ENCODE measurements around the gene DGKK. TPM values are rescaled to one million over a fixed set of nuclear protein-coding genes. Genes with fewer than 3 reads are reported as not detected.

DGKK gene
- total and polyA plus RNA-seq, 8 donors: 0.03 to 0.11 (median 0.07) TPM; not detected in 1

DNA sequence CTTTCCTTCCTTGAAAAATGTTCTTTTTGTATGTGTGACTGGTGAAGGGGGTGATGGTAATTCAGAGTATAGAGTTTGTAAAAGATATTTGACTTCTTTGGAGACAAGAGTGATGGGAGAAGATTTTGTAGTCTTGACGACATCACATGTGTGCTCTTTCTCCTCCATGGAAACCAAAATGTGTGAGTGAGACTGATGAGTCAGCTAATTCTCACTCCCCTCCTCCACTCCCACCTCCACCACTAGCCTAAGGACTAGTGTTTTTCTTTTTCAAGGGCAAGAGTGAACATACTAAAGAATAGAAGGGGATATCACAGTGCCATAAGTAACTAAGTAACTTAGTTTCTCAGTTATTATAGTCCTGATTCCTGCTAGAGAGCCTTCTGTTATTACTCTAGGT lies 14.0 kb upstream of the DGKK start:
- Histone ChIP-seq H3K27me3 (no peaks in the 10 kb centered on the region), H3K36me3 (no peaks in the 10 kb centered on the region), H3K9me3 (no peaks in the 10 kb centered on the region), H3K4me1 (no peaks in the 10 kb centered on the region), H3K4me3 (no peak overlapping the region), H3K27ac (no peak overlapping the region)
- DNase-seq (no peak), ATAC-seq (no peak)
- TF ChIP-seq, protein P1, sequence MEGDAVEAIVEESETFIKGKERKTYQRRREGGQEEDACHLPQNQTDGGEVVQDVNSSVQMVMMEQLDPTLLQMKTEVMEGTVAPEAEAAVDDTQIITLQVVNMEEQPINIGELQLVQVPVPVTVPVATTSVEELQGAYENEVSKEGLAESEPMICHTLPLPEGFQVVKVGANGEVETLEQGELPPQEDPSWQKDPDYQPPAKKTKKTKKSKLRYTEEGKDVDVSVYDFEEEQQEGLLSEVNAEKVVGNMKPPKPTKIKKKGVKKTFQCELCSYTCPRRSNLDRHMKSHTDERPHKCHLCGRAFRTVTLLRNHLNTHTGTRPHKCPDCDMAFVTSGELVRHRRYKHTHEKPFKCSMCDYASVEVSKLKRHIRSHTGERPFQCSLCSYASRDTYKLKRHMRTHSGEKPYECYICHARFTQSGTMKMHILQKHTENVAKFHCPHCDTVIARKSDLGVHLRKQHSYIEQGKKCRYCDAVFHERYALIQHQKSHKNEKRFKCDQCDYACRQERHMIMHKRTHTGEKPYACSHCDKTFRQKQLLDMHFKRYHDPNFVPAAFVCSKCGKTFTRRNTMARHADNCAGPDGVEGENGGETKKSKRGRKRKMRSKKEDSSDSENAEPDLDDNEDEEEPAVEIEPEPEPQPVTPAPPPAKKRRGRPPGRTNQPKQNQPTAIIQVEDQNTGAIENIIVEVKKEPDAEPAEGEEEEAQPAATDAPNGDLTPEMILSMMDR (IDR thresholded peaks at IDR 0.05): no peak
- intact Hi-C loops (cut with DNase I): no loop called here

DNA sequence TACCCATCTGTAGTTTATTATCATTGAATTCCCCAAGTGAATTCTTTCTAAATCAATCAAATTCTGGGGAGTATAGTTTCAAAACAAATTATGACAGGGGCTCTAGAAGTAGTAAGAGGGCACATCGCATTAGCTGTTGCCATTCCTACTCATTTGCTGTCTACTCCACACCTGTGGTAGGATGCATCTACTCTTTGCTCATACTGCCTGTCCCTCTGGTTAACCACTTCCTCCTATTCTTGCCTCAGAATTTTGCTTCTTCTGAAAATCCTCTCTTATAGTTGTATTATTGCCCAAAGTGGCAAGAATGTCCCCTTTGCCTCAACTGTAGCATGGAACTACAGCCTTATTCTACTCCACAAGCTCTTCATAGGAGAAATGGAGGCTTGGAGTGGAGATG lies 12.7 kb upstream of the DGKK start:
- Histone ChIP-seq H3K9me3 (no peaks in the 10 kb centered on the region), H3K36me3 (no peaks in the 10 kb centered on the region), H3K4me1 (no peaks in the 10 kb centered on the region), H3K4me3 (no peak overlapping the region), H3K27ac (peak overlapping the region in 1 of 2 donors; percentile 37), H3K27me3 (peaks cover 0 to under 1% of the 10 kb centered on the region in 2 donors)
- intact Hi-C loops (cut with DNase I): no loop called here
- ATAC-seq: no peak
- DNase-seq: no peak
- TF ChIP-seq, protein P1 (IDR thresholded peaks at IDR 0.05): no peak

DNA sequence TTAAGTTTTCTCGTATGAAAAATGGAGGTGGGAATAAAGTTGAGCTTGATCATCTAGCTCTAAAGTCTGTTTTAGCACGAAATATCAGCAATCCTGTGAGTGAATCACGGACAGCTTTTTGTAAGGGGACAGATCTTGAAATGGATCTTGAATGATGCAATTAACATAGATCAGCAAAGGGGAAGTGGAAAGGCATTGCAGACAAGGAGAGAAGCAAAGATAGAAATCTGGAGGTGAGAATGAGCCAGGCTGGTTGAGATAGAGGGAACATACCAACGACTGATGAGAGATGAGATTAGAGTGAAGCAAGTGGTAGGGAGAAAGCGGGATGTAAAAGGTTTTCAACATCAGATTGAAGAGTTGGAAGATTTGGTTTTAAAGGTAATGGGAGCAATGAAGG lies 4.6 kb upstream of the DGKK start:
- peaks cover 45 to 49% of the 10 kb centered on the region in 2 donors for H3K27me3 ChIP-seq
- H3K36me3 ChIP-seq: no peaks in the 10 kb centered on the region
- DNase-seq (no peak), ATAC-seq (no peak)
- no peaks in the 10 kb centered on the region for H3K4me1 ChIP-seq
- intact Hi-C loops (cut with DNase I): no loop called here
- H3K27ac ChIP-seq: no peak overlapping the region
- TF ChIP-seq, protein P1 (IDR thresholded peaks at IDR 0.05): no peak
- no peaks in the 10 kb centered on the region for H3K9me3 ChIP-seq
- H3K4me3 ChIP-seq: no peak overlapping the region

DNA sequence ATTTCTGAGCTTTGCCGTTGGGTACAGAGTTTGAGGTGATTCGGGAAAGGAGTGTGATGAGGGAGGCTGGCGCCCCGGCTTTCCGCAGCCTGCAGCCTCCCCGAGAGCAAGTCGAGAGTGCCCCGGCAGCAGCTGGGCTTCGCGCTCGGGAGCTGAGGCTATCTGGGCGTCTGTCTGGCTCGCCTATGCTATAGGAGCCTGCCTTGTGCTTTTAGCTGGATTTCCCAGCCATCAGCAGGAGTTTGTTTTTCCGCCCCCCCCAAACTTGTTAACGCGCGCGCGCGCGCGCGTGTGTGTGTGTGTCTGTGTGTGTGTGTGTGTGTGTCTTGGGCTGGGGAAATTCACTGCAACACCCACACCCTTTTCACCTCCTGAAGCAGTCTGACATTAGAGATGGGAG lies 765 bp upstream of the DGKK start:
- no peak overlapping the region for H3K27ac ChIP-seq
- no peak overlapping the region for H3K4me3 ChIP-seq
- no peaks in the 10 kb centered on the region for H3K36me3 ChIP-seq
- ATAC-seq (no peak), DNase-seq (peak in 1 of 4 donors; percentile 15)
- H3K4me1 ChIP-seq: no peaks in the 10 kb centered on the region
- no peaks in the 10 kb centered on the region for H3K9me3 ChIP-seq
- TF ChIP-seq, protein P1 (IDR thresholded peaks at IDR 0.05): no peak
- H3K27me3 ChIP-seq: peaks cover 76 to 87% of the 10 kb centered on the region in 2 donors
- intact Hi-C loops (cut with DNase I): no loop called here

DNA sequence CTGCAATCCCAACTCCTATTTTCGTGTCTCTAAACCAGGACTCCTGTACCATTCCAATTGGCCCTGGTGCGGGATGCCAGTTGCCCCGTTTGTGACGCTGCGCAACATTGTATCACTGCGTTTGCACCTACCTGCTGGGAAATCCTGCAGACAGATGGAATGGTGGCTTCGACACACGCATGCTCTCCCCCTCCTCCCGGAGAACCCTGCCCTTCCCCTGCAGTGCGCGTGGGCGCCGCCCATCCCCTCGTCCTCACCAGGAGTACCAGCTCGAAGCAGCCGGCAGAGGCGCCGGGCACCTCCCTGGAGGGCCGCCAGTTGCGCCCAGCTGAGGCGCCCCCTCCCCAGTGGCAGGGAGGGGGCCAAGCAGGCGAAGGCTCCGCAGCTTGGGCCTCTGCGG lies 1.4 kb downstream of the DGKK start:
- Histone ChIP-seq H3K27ac (no peak overlapping the region), H3K36me3 (no peaks in the 10 kb centered on the region), H3K9me3 (no peaks in the 10 kb centered on the region), H3K27me3 (peaks cover 94 to 100% of the 10 kb centered on the region in 2 donors), H3K4me1 (no peaks in the 10 kb centered on the region), H3K4me3 (no peak overlapping the region)
- TF ChIP-seq, protein P1 (IDR thresholded peaks at IDR 0.05): no peak
- ATAC-seq (no peak), DNase-seq (peak in 1 of 4 donors; percentile 43)
- intact Hi-C loops (cut with DNase I): no loop called here

All from left lung (tissue), 10 donors.